Activated CD4-positive, alpha-beta T cell treated with anti-CD3 and anti-CD28 coated beads, Interleukin-10, Interleukin-2, amounts not matched to agents 100 ng/mL and 50 ng/mL, durations not matched to agents 16 hours and 8 hours (primary cell): ENCODE results near the gene MORN3.
"Not testable (repeated sequence)": the region's sequence is repeated elsewhere in the genome, so short reads cannot be mapped to it uniquely, and the experiment has no call there.

ENCODE experiments used
- DNase-seq: peaks from one replicate; pipeline ENCODE4 v3.0.0-alpha.2; 2020

MORN3 gene

DNA sequence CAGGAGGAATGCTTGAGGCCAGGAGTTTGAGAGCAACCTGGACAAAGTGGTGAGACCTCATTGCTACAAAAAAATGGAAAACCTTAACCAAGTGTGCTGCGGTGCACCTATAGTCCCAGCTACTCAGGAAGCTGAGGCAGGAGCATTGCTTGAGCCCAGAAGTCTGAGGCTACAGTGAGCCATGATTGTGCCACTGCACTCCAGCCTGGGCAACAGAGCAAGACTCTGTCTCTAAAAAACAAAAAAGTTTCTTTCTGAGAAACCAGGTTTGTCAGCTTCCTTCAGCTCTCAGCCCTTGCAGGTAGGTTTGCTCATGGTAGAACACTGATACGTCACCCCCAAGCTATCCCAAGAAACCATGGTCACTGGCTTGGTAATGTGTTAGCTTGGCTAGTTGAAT is 20.0 kb upstream of the MORN3 start:
- no peak for DNase-seq

DNA sequence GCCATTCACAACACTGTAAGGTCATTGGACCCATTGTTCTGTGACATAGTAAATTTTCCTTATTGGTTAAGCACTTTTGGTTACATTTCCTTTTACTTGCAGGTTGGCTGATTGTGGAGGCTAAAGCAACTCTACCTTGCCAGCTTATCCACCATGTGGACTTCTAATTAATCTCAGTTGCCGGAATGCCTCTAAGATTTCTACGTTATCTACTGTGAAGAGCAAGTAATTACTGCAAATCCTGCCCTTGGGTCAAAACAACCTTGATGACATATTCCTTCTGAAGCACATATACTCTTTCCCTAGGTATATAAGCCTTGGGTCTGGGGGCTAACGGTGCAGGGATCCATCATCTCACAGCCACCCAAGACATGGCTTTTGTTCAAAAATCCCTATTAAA is 19.5 kb upstream of the MORN3 start:
- DNase-seq, result no peak

GRCh38 chr12:121679661-121680197 is 10.3 kb upstream of the MORN3 start:
- not testable (repeated sequence) for DNase-seq

DNA sequence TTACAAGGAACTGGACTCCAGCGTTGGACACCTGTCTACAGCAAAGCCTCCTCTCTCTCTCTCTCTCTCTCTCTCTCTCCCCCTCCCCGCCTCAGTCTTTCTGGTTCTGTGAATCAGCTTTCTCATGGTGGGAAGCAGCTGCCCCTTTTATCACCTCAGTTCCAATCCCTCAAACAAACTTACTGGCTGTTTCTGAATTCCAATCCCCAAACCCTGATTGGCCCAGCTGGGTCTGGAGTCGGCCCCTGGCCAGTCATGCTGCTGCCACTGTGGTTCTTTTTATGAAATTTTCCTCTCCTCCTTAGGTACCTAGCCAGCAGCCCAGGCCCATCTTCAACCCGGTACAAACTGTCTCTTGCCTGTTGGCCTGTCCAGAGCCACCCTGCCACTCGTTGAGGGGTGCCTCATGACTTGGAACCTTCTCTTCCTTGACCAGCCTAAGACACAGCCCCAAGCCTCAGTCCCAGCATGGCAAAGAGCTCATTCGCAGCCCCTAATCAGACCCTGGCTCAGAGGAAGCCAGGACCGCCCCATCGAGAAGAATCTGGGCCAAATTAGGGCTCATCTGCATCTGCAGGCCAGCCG is 9.4 kb upstream of the MORN3 start:
- no peak for DNase-seq

DNA sequence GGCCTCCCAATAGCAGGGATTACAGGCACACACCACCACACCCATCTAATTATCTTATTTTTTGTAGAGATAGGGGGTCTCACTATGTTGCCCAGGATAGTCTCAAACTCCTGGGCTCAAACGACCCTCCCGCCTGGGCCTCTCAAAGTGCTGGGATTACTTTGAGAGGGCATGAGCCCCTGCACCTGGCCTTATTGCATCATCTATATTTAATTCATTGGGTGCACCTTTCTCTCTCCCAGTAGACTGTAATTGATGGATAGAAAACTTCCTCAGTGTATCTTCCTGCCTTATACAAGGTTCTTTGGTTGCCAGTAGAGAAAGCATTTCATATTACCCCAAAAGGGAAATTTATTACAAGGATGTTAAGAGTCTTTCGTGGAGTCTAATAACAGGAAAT is 8.9 kb upstream of the MORN3 start:
- no peak for DNase-seq

DNA sequence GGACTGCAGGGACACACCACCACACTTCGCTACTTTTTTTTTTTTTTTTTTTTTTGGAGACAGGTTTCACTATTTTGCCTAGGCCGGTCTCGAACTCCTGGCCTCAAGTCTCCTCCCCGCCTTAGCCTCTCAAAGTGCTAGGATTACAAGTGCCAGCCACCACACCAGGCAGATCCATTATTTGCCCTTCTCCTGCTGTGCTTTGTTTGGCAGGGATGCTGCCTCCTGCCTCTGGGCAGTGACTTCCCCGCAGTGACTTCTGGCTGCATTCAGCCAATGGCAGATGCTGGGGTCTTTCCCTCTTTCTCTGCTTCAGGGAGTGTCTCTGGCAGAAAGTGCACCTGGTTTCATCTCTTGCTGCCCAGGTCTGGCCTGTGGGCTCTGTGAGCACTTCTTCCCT is 6.7 kb upstream of the MORN3 start:
- no peak for DNase-seq

GRCh38 chr12:121673013-121673511 is 3.6 kb upstream of the MORN3 start:
- no peak for DNase-seq

DNA sequence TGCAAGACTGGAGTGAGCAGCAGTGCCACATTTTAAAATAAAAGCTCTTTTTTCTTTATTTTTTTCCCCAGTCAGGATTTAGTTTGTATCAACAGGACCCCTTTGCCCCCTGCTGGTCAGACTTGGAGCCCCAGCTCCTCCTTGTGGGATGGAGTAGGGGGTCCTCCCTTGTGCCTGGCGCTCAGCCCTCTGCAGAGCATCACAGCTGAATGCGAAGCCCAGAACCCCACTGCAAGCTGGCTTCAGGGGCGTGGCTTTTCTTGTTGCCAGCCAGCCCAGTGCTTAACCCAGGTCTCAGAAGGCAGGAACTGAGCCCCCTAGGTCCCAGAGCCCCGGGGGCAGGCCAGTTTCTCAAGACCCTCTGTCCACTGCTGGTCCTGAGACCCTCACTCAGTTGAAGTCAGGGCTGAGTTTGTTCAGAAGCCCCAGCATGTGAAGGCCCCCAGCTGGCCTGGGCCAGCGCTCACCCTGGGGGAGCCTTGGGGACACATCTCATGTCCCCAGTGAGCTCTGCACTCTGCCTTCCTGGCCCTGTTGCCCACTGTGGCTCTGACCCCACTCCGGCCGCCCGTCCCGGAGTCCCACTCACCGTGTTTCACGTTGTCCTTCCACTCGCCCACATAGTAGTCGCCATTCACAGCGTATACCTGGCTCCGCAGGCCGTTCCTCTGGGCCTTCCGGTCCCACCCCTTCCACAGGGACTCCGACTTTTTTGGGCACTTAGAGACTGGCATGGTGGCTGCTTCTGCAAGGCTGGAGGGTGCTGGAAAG is 519 bp downstream of the MORN3 start:
- DNase-seq, result peak; percentile 48

DNA sequence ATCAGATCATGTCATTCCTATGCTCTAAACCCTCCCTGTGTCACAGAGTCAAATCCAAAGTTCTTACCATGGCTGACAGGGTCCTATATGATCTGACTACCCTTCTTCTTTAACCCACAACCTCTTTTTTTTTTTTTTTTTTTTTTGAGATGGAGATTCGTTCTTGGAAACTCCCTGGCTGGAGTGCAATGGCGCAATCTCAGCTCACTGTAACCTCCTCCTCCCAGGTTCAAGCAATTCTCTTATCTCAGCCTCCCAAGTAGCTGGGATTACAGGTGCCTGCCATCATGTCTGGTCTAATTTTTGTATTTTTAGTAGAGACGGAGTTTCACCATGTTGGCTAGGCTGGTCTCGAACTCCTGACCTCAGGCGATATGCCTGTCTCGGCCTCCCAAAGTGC is 2.6 kb downstream of the MORN3 start:
- not testable (repeated sequence) for DNase-seq

DNA sequence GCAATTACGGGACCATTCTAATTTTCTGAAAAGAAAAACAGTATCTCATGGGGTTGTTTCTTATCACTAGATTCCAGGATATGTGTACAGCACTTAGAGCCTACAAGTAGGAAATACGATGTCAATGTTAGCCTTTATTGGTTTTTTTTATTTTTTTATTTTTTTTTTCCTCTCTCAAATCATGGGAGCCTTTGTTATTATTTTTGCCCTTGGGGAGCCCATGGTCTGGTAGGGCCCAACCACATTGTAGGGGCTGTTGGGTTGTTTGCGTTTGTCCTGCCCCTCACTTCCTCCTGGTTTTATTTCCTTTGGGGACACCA is 5.9 kb downstream of the MORN3 start:
- DNase-seq, result no peak

GRCh38 chr12:121661353-121662105 is 7.9 kb downstream of the MORN3 start:
- DNase-seq, result not testable (repeated sequence)

- DNase-seq, result peak; percentile 87
Measured at GRCh38 chr12:121657305-121658008, 12.0 kb downstream of the MORN3 start.

- no peak for DNase-seq
Measured at GRCh38 chr12:121656122-121656521, 13.3 kb downstream of the MORN3 start.

- no peak for DNase-seq
Measured at GRCh38 chr12:121653999-121654398, 15.5 kb downstream of the MORN3 start.

- no peak for DNase-seq
Measured at GRCh38 chr12:121652767-121653497, 16.5 kb downstream of the MORN3 start.

DNA sequence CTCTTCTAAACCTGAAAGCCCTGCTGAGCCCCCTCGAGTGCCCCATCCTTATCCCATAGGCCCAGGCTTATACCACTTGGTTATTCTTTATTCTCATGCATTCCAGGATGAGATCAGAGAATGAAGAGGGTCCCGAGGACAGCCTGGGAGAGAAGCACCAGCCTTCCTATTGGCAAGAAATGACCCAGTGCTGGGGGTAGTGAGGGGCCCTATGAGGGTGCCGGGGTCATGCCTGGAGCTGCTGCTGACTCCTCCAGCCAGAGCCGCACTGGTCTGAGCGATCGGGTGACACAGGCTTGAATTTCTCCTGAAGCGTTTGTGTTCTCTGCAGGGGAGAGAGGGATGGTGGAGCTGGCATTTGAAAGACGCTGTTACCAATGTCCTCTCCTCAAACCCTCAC is 18.1 kb downstream of the MORN3 start:
- DNase-seq, result no peak

- peak; percentile 73 for DNase-seq
Measured at GRCh38 chr12:121649819-121650353, 19.6 kb downstream of the MORN3 start.

GRCh38 chr12:121649322-121649721 is 20.1 kb downstream of the MORN3 start:
- no peak for DNase-seq

GRCh38 chr12:121648458-121649028 is 20.9 kb downstream of the MORN3 start:
- no peak for DNase-seq

DNA sequence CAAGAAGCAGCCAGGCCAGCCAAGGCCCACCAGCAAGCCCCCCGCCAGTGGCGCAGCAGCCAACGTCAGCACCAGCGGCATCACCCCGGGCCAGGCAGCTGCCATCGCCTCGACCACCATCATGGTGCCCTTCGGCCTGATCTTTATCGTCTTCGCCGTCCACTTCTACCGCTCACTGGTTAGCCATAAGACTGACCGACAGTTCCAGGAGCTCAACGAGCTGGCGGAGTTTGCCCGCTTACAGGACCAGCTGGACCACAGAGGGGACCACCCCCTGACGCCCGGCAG is 28.2 kb downstream of the MORN3 start:
- DNase-seq, result no peak

DNA sequence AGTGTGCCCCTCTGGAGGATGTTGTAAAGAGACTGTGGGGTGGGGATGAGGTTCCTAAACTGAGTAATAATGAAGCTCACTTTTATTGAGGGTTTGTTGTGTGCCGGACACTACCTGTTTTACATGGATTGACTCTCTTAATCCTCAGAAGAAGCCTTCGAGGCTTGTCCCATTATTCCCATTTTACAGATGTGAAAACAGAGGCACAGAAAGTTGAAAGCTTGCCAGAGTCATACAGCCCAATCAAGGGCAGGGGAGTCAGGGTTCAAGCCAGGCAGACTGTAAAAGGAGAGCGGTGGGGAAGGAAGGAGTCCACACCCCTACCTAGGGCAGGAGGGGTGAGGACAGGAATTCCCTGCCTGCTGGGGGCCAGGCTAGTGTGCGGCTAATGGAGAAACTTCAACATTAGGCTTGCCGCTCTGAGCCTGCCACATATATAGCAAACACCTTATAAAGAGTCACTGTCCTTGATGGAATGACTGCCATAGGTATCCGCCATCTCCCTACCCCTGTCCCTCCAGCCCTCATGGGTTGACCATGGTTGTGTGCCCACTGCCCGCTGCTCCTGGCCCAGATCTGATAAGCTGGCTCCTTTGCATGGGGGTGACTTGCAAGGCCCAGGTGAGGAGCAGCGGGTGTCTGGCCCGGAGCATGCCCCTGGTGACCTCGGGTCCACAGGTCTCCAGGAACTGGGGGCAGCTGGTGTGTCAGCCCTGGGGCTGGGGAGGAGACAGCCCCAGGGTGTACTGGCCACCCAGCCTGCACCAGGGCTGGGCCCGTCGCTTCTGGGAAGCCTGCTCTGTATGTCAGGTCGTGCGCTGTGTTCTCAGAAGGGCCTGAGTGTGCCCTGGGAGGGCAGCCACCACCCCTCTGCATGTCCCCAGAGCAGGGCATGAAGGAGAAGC is 30.9 kb downstream of the MORN3 start:
- DNase-seq, result no peak
